SK-N-MC (cell line): ENCODE data around the gene TNFSF10.
A peak's percentile ranks its signal among the peaks of the same experiment; 100 is the strongest.

ENCODE experiments used
- DNase-seq: peaks from one replicate; pipeline ENCODE4 v3.0.0-alpha.2; 2011; ENCODE audit warnings: low read depth, low spot score
- H3K27ac ChIP-seq: fragments of 200-600 bp; sonication (generic); 2 replicates; pipeline ENCODE4 v1.5.1; 2016; ENCODE audit warnings: mixed run types
- H3K36me3 ChIP-seq: fragments of 200-600 bp; sonication (generic); 2 replicates; pipeline ENCODE4 v1.6.1; 2017; ENCODE audit warnings: antibody characterized with exemption, low read length, mixed read lengths; ENCODE audit not compliant: insufficient read depth
- H3K4me3 ChIP-seq: fragments of 200-600 bp; sonication (generic); 2 replicates; pipeline ENCODE4 v1.5.1; 2016
- H3K9ac ChIP-seq: fragments of 200-600 bp; sonication (generic); 2 replicates; pipeline ENCODE4 v1.8.0; 2017; ENCODE audit warnings: mixed run types, mixed read lengths; ENCODE audit not compliant: insufficient read length
- H3K9me3 ChIP-seq: fragments of 200-600 bp; sonication (generic); 2 replicates; pipeline ENCODE4 v1.6.1; 2017; ENCODE audit warnings: low read depth, mild to moderate bottlenecking, antibody characterized with exemption, low read length, moderate library complexity, mixed read lengths
- EZH2 ChIP-seq: fragments of 200-600 bp; sonication (generic); IDR thresholded peaks from one replicate; pipeline ENCODE4 v1.6.1; 2017; ENCODE audit warnings: antibody characterized with exemption
- FOXP2 ChIP-seq: optimal IDR thresholded peaks from 2 replicates; pipeline ENCODE3; 2011; ENCODE audit warnings: mild to moderate bottlenecking, moderate library complexity; ENCODE audit not compliant: insufficient read depth; ENCODE audit errors: extremely low read length, control extremely low read depth
- POLR2AphosphoS5 ChIP-seq: IDR thresholded peaks from 2 replicates; pipeline ENCODE4 v1.6.1; 2012; ENCODE audit warnings: mild to moderate bottlenecking, low read depth, low read length, borderline replicate concordance

The TNFSF10 gene

GRCh38 chr3:172549144-172549543 lies 25.9 kb upstream of the TNFSF10 start:
- DNase-seq: no peak
- Histone ChIP-seq H3K27ac (no peak overlapping the region; the same call in 1 of the 2 replicates), H3K9ac (no peak overlapping the region), H3K36me3 (no peaks in the 10 kb centered on the region), H3K4me3 (no peak overlapping the region), H3K9me3 (no peaks in the 10 kb centered on the region)
- TF ChIP-seq FOXP2 (no peak), EZH2 (no peak), POLR2AphosphoS5 (peak; percentile 25; the same call in 1 of the 2 replicates)

GRCh38 chr3:172546628-172547214 lies 23.5 kb upstream of the TNFSF10 start:
- H3K36me3 ChIP-seq: no peaks in the 10 kb centered on the region
- H3K9me3 ChIP-seq: no peaks in the 10 kb centered on the region
- H3K27ac ChIP-seq: no peak overlapping the region
- TF ChIP-seq FOXP2 (no peak), EZH2 (no peak), POLR2AphosphoS5 (no peak)
- no peak for DNase-seq
- H3K9ac ChIP-seq: no peak overlapping the region
- no peak overlapping the region for H3K4me3 ChIP-seq

GRCh38 chr3:172546105-172546504 lies 22.9 kb upstream of the TNFSF10 start:
- Histone ChIP-seq H3K9me3 (no peaks in the 10 kb centered on the region), H3K27ac (no peak overlapping the region), H3K36me3 (no peaks in the 10 kb centered on the region), H3K9ac (no peak overlapping the region), H3K4me3 (no peak overlapping the region)
- DNase-seq: no peak
- TF ChIP-seq FOXP2 (no peak), POLR2AphosphoS5 (no peak), EZH2 (no peak)

- no peak for TF ChIP-seq FOXP2
- TF ChIP-seq EZH2: no peak
- TF ChIP-seq POLR2AphosphoS5: no peak
Measured at GRCh38 chr3:172544404-172544803, 21.2 kb upstream of the TNFSF10 start.

GRCh38 chr3:172543884-172544283 lies 20.7 kb upstream of the TNFSF10 start:
- Histone ChIP-seq H3K4me3 (no peak overlapping the region), H3K36me3 (no peaks in the 10 kb centered on the region), H3K27ac (no peak overlapping the region), H3K9me3 (no peaks in the 10 kb centered on the region), H3K9ac (no peak overlapping the region)
- no peak for TF ChIP-seq FOXP2
- no peak for TF ChIP-seq EZH2
- no peak for TF ChIP-seq POLR2AphosphoS5
- DNase-seq: no peak

More at GRCh38 chr3:172544404-172544803, 21.2 kb upstream of the TNFSF10 start:
- Histone ChIP-seq H3K9me3 (no peaks in the 10 kb centered on the region), H3K4me3 (no peak overlapping the region), H3K36me3 (no peaks in the 10 kb centered on the region), H3K9ac (no peak overlapping the region), H3K27ac (no peak overlapping the region)
- DNase-seq: no peak

- TF ChIP-seq FOXP2 (no peak), POLR2AphosphoS5 (peak; percentile 18; the same call in 1 of the 2 replicates), EZH2 (no peak)
- Histone ChIP-seq H3K9ac (no peak overlapping the region), H3K9me3 (no peaks in the 10 kb centered on the region), H3K27ac (peak overlapping the region; percentile 16; the same call in 1 of the 2 replicates), H3K36me3 (no peaks in the 10 kb centered on the region), H3K4me3 (peak overlapping the region; percentile 12; the same call in 1 of the 2 replicates)
- DNase-seq: peak; percentile 52
Measured at GRCh38 chr3:172543419-172543818, 20.2 kb upstream of the TNFSF10 start.

- Histone ChIP-seq H3K27ac (no peak overlapping the region; the same call in 1 of the 2 replicates), H3K36me3 (no peaks in the 10 kb centered on the region), H3K4me3 (no peak overlapping the region), H3K9ac (no peak overlapping the region), H3K9me3 (no peaks in the 10 kb centered on the region)
- no peak for DNase-seq
- TF ChIP-seq EZH2 (no peak), POLR2AphosphoS5 (no peak), FOXP2 (no peak)
Measured at GRCh38 chr3:172542999-172543398, 19.8 kb upstream of the TNFSF10 start.

GRCh38 chr3:172541945-172542488 lies 18.8 kb upstream of the TNFSF10 start:
- Histone ChIP-seq H3K36me3 (no peaks in the 10 kb centered on the region), H3K27ac (no peak overlapping the region), H3K9me3 (no peaks in the 10 kb centered on the region), H3K4me3 (no peak overlapping the region), H3K9ac (no peak overlapping the region)
- DNase-seq: no peak
- no peak for TF ChIP-seq POLR2AphosphoS5
- no peak for TF ChIP-seq FOXP2
- no peak for TF ChIP-seq EZH2

GRCh38 chr3:172540049-172540448 lies 16.8 kb upstream of the TNFSF10 start:
- no peak for DNase-seq
- Histone ChIP-seq H3K36me3 (no peaks in the 10 kb centered on the region), H3K9ac (no peak overlapping the region), H3K4me3 (no peak overlapping the region), H3K9me3 (no peaks in the 10 kb centered on the region), H3K27ac (no peak overlapping the region)
- TF ChIP-seq FOXP2: no peak
- TF ChIP-seq POLR2AphosphoS5: no peak
- no peak for TF ChIP-seq EZH2
